ENCODE measurements around the gene CCDC120.

CCDC120 gene

DNA sequence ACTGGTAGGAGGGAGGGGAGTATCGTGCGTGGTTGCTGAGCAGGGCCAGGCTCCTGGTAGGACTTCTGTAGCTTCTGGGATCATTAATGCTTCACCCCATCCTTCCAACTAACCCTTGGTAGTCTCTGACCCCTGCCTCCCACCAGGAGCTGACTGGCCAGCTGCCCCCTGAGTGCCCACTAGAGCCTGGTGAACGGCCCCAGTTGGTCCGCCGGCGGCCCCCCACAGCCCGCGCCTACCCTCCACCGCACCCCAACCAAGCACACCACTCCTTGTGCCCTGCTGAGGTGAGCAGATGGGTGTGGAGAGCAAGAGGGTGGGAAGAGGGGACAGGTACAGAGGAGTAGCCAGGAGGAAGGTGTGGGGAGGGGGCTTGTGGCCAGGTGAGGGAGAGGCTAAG is 4.9 kb downstream of the CCDC120 start:
- no peak for DNase-seq (ENCODE audit: low read depth)

DNA sequence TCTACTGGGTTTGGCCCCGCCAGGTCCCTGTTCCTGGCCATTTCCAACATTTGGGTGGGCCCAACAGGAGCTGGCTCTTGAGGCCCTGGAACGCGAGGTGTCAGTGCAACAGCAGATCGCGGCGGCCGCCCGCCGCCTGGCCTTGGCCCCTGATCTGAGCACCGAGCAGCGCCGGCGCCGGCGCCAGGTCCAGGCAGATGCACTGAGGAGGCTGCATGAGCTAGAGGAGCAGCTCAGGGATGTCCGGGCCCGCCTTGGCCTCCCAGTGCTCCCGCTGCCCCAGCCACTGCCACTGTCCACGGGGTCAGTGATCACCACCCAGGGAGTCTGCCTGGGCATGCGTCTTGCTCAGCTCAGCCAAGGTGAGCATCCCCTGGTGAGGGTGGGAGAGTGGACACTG is 5.5 kb downstream of the CCDC120 start:
- DNase-seq (ENCODE audit: low read depth): no peak

DNA sequence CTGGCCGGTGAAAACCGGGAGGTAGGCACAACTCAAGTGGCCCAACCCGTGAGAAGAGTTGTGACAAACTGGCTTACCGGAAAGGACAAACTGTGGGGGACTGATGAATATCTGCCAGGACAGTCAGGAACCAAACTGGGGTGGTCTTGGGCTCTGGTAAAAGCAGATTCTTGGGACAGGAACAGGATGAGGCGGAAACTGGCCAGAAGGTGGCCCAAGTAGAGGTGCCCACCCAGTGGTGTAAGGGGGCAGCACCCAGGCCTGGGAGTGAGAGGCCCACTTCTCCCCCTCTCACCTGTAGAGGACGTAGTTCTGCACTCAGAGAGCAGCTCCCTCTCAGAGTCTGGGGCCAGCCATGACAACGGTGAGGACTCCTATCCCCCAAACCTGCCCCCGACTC is 5.9 kb downstream of the CCDC120 start:
- no peak for DNase-seq (ENCODE audit: low read depth)

DNA sequence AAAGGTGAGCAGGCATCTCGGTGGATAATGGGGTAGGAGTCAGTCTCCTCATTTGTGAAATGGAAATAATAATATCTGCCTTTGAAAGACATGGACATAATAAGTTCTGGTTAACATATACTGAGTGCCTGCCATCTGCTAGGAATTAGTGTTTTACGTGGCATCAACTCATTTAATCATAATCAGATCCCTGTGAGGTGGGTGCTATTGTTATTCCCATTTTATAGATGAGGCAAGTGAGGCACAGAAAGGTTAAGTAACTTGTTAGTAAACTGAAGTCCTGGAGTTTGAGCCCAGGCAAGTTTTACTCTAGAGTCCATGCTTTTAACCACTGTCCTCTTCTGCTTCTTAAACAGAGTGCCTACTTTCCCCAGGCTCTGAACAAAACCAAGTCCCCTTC is 7.5 kb downstream of the CCDC120 start:
- no peak for DNase-seq (ENCODE audit: low read depth)

DNA sequence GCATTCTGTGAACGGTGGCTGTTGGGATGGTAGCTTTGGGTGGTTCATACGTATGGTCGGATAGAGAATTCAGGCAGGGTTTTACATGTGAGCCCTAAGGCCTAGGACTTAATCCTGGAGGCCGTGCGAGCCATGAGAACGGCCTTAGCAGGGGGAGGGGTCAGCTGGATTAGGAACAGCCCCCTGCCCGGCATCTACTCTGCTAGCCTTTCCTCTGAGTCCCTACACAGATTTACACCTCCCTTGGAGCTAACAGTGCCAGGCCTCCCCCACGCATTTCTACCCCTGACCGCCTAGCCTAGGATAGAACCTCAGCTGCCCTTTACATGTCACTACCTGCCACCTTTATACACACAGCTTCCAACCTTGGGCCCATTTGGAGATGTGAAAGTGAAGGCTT is 7.9 kb downstream of the CCDC120 start:
- no peak for DNase-seq (ENCODE audit: low read depth)

DNA sequence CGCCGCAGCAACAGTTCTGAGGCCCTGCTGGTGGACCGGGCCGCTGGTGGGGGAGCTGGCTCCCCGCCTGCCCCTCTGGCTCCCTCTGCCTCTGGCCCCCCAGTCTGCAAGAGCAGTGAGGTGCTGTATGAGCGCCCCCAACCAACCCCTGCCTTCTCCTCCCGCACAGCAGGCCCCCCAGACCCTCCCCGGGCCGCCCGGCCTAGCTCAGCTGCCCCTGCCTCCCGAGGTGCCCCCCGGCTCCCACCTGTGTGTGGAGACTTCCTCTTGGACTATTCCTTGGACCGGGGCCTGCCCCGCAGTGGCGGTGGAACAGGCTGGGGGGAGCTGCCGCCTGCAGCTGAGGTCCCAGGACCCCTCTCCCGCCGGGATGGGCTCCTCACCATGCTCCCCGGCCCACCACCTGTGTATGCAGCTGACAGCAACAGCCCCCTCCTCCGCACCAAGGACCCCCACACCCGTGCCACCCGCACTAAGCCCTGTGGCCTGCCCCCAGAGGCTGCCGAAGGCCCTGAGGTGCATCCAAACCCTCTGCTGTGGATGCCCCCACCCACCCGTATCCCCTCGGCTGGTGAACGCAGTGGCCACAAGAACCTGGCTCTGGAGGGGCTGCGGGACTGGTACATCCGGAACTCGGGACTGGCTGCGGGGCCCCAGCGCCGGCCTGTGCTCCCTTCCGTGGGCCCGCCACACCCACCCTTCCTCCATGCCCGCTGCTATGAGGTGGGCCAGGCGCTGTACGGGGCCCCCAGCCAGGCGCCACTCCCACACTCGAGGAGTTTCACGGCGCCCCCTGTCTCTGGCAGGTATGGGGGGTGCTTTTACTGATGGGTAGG is 8.7 kb downstream of the CCDC120 start:
- DNase-seq (ENCODE audit: low read depth): no peak

DNA sequence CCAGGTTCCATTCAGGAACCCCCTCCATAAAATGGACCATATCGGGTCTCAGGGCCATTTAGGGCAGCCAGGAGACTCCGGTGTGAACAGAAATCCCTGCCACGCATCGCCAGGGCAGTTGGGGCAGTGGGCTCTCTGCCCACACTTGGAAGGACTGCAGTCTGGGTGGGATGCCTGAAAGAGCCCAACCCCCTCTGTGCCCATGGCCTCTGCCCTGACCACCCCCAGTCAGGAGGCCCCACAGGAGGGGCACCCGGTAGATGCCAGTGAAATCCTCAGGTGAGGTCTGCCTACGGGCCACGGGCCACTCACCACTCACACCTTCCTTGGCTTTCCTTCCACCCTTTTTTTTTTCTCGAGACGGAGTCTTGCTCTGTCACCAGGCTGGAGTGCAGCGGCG is 10.2 kb downstream of the CCDC120 start:
- no peak for DNase-seq (ENCODE audit: low read depth)

DNA sequence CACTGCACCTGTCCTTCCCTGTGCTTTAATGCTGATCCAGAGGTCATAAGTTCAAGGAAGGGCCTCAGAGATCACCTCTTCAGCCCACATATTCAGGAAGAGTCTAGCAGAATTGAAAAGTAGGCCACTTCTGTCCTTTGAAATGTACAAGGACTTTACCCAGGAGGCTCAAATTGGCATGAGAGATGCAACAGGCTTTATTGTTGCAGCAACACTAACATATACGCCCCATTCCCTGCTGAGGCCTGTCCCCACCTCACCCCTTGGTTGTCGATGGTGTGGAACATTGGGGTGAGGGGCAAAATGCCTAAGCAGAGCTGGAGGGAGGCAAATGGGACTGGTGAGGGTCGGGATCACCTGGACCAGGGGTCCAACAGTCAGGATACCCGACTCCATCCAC is 12.2 kb downstream of the CCDC120 start:
- DNase-seq (ENCODE audit: low read depth): no peak

DNA sequence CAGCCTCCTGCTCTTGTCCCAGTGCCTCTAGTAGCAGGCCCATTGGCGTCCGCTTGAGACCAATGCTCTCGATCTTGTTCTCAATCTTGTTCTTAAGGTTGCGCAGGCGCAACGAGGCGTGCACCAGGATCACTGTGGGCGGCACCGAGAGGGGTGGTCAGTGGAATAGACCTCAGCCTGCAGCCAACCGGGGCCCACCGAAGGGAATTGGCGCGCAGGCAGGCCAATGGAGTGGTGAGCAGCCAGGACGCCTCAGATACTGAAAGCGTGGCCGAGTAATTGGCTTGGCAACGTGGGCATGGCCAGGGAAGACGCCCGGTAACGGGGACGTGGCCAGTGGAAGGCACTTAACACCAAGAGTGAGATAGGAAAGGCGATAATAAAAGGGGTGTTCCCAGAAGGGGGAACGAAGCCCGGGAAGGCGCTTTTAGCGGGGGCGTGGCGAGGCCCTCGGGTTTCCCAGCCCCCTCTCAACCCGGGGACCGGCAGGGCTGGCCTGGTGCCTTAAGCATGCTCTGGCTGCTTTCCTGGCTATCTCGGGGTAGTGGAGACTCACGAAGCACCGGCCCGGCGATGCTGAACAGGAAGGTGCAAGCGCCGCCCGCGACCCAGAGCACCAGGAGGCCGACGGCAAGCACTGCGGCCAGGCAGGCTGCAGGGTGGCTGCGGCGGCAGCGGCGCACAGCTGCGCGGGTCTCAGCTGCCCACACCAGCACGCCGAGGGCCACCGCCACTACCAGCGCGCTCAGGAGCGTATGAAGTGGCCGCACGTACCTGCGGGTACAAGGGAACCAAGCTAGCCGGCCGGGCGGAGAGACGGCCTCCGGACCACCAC is 13.3 kb downstream of the CCDC120 start:
- peak; percentile 83 for DNase-seq (ENCODE audit: low read depth)

DNA sequence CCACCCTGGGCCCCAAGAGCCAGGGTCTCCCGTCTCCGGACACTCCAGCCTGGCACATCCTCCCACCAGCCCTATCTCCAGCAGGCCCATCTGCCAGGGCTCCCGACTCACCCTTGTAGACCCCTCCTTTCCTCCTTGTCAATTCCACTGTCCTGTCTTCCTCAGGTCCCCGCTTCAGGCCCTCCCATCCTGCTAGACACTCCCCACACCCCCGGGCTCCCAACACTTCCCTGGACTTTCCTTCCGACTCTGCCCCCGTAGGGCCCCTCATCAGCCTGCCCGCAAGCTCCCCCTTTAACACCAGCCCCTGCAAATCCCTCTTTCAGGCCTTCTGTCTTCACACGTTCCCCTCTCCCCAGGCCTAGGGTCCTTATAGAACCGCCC is 13.9 kb downstream of the CCDC120 start:
- no peak for DNase-seq (ENCODE audit: low read depth)

DNA sequence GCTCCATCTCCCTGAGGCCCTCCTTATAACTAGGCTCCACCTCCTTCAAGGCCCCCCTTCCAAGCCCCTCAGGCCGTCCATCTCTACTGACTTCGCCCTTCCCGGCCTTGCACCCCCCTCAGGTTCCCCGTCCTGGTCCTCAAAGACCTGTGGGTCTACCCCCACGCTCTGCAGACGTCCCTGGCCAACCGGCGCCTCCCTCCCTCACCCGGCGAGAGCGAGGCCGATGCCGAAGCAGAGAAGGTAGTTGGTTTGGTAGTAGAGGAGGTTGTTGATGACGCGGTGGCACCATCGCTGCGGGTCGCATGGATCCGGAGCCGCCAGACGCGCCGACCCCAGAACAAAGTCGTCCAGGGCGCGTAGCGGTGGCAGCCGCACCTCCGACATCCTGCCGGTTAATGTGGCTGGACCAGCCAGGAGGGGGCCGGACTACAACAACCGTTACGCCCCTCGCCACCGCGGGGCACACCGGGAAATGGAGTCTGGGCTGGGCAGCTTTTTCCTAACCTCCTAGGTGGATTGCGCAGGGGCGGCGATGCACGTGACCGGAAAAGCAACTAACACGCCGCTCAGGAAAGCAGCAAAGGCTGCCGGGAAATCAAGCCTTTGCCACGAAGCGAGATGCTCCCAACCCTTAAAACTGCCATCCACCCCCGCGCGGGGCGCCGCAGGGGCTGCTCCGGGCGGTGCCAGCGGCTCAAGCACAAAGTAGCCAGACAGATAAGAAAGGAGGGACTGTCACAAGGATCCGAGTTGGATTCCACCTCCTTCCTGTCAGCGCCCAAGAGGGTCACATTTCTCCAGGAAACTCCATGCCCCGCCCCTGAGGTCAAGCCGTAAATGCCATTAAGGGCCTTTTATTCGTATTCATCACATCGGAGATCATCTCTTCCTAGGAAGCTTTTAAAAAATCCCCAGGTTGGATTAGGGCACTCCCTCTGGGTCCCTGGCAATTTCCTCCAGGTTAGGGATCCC is 15.1 kb downstream of the CCDC120 start, which contains the start of gene PRAF2:
Gene PRAF2 (minus strand): TSS at position 402 of the 975 bp plus-strand sequence. CDS start 15 bp downstream, at position 387.
- peak; percentile 87 for DNase-seq (ENCODE audit: low read depth)

DNA sequence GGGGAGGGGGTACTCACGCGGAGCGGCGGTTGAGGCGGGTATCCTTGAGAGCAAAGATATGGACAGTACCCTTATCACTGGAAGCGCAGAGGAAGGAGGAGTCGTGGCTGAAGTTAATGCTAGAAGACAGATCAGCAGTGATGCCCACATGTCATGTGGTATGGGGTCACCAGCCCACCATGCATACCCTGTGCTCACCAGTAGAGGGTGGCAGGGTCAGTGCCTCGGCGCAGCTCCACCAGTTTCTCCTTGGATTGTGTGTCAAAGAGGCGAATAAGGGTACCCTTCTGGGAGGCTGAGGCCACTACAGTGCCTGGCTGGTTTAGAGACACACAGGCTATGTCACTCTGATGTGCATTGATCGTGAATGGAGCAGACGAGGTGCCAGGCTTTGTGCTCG is 16.5 kb downstream of the CCDC120 start:
- no peak for DNase-seq (ENCODE audit: low read depth)

DNA sequence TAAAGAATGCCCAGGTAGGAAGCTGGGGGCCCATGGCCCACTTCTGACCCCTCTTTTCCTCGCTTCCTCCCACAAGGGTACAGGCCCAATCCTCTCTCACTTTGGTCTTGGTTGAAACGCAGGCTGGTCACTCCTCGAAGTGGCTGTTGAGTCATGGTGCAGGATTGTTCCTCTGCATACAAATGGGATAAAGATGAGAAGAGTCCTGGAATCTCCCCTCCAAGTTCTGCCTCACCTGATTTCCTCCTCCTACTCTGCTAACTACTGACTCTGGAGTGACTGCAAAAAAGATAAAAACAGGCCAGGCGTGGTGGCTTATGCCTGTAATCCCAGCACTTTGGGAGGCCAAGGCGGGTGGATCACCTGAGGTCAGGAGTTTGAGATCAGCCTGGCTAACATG is 19.1 kb downstream of the CCDC120 start:
- no peak for DNase-seq (ENCODE audit: low read depth)

DNA sequence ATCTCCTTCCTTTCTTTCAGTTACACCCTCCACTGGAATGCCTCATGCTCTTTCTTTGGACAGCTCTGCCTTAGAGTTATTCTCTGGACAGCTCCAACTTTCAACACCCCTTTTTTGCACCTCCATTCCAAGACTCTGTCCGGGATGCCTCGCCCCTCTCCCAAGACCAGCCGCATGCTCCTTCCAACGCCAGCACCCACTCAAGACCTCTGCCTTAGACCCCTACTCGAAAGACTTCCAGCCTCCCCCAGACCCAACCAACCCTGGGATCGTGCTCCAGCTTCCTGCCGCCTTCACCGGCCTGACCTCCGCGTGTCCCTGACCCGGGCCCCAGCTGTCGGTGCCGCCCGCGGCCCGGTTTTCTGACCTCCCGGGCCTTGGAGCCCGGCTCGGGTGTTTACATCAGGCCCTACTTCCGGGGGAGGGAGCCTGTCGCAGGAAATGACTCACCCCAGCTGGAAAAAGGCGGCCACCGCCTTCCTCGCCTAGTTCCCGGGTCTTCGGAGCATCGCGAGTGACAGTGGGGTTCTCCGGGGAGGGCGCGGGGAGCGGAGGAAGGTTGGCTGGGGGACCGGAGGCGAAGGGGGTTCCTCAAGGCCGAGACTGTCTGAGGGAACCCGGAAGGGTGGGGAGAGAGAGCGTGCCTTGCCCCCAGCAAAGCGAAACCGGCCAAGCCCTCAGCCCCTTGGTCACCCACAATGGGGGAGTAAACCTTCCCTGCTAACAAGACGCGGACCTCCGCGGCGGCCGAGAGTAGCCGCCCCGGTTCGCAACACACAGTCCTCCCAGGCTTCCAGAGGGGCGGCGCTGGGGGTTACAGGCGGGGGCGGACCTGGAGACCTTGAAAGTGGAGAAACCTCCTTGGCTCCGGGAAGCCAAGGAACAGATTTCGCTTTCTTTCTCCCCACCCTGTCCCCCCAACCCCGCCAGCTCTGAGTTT is 21.0 kb downstream of the CCDC120 start, which contains the start of gene WDR45:
Gene WDR45 (minus strand): TSS at position 399 of the 940 bp plus-strand sequence. CDS start 1,792 bp downstream, outside the sequence.
- peak; percentile 66 for DNase-seq (ENCODE audit: low read depth)

DNA sequence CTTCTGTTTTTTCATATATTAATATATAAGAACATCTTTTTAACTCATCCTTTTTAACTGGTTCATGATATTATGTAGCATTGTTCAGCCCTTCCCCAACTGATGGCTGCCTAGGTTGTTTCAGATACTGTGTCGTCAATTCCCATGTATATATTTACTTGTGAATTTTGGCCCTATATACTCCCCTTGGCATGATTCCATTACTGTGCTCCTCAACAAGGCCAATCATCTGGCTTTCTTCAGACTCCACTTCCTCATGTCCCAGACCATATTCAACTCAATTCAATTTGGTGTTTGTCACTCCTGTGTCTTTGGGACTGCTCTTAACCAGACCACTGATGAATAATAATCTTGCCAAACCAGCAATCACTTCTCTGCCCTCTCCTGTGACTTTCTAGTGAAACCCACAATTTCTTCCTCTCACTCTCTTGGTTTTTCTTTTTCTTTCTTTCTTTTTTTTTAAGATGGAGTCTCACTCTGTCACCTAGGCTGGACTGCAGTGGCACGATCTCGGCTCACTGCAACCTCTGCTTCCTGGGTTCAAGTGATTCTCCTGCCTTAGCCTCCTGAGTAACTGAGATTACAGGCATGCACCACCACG is 23.6 kb downstream of the CCDC120 start:
- DNase-seq (ENCODE audit: low read depth): no peak

DNA sequence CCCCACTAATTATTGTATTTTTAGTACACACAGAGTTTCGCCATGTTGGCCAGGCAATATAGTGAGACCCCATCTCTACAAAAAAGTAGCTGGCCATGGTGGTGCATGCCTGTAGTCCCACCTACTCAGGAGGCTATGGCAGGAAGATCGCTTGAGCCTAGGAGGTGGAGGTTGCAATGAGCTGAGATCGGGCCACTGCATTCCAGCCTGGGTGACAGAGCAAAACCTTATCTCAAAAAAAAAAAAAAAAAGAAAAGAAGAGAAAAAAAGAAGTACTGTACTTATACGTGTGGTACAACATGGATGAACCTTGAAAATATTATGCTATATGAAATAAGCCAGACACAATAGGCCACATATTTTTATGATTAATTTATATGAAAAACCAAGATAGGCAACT is 30.8 kb downstream of the CCDC120 start:
- DNase-seq (ENCODE audit: low read depth): no peak

DNA sequence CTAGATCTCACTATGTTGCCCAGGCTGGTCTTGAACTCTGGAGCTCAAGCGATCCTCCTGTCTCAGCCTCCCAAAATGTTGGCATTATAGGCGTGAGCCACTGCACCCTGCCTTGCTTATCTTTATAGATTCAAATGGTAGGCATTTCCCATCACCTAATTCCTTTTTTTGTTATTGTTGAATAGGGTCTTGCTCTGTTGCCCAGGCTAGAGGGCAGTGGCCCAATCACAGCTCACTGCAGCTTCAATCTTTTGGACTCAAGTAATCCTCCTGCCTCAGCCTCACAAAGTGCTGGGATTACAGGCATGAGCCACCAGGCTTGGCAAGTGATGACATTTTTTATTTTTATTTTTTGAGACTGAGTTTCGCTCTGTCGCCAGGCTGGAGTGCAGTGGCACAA is 37.6 kb downstream of the CCDC120 start:
- DNase-seq (ENCODE audit: low read depth): no peak

DNA sequence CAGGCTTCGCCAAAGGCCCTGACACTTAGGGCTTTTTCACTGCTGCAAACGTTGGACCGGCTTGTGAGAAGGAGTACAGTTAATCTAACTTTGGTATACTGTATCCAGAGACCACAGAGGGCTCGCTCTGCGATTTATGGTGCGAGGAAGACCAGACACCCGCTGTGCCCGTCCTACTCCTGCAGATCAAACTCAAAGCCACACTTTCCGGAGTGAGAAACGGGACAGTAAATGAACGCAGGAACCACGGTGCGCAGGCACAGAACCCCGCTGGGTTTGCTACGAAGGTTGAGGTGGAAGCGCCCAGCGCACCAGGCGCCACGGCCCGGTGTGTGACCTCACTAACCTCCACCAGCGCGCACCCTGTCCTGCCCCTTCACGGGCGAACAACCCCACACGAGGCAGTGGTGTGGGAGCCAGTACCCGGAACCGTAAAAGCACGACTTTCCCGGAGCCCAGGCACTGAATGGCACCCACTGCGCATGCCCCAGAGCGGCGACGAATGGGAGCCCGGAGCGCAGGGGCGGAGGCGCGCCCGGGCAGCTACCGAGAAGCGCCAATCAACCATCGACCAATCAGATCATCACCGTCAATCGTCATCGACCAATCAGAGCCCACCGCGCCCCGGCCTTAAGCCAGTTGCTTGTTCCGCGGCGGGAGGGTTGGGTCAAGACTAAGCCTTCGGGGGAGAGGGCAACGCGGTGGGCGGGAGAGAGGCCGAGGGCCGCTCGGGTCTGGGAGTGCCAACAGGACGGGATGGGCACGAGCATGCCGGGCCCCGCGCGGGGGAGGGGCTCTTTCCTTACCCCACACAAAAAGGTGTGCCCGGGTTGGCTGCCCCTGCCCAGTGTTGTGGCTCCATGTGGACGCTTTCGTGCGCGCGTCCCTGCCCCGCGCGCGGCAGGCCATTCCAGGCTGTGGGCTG is 42.2 kb downstream of the CCDC120 start:
- DNase-seq (ENCODE audit: low read depth): peak; percentile 89

DNA sequence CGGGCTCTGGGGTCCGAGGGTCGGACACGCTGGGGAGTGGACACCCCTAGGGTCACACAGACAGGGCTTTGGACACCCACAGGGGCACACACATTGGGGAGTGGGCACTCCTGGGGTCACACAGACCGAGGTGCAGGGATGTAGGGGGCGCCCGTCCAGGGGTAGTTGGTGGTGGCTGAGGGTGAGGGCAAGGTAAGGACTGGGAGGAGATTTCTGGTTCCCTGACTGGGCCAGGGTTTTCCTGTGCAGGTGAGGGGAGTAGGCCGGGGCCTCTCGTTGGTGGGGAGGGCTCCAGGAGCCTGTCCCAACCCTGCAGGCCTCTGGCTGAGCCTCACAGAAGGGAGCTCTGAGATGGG is 42.8 kb downstream of the CCDC120 start:
- DNase-seq (ENCODE audit: low read depth): no peak

Measured in amniotic epithelial cell (primary cell).